WI38 (cell line): ENCODE data around the gene BMAL1.

Experiments
- H3K4me3 ChIP-seq: 2 replicates; pipeline ENCODE4 v1.5.1; 2011; ENCODE audit warnings: low read depth, mild to moderate bottlenecking, control low read depth, low read length
- CTCF ChIP-seq: IDR thresholded peaks from 2 replicates; pipeline ENCODE4 v1.5.1; 2012; ENCODE audit warnings: low read depth, mild to moderate bottlenecking, control low read depth, low read length

The BMAL1 gene

GRCh38 chr11:13291800-13292199 is 14.2 kb downstream of the BMAL1 start:
- TF ChIP-seq CTCF, result no peak
- no peak overlapping the region for H3K4me3 ChIP-seq

GRCh38 chr11:13292970-13293369 is 15.4 kb downstream of the BMAL1 start:
- no peak for TF ChIP-seq CTCF
- H3K4me3 ChIP-seq, result no peak overlapping the region

DNA sequence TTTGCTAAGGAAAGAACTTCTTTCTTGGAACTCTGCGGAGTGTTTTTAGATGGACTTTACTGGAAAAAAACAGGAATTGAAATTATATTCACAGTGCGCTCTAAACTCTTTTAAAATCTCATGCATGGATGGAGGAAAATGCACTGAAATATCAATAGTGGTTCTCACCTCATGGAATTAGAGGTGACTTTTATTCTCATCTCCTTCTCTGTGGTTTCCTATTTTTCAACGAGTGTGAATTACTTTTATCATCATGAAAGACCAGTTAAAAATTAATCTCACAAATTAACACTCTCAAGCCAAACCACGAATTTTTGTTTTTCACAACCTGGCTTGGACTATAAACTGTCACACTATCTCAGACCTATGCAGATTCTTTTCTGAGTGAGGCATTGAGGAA is 16.6 kb downstream of the BMAL1 start:
- no peak overlapping the region for H3K4me3 ChIP-seq
- no peak for TF ChIP-seq CTCF

DNA sequence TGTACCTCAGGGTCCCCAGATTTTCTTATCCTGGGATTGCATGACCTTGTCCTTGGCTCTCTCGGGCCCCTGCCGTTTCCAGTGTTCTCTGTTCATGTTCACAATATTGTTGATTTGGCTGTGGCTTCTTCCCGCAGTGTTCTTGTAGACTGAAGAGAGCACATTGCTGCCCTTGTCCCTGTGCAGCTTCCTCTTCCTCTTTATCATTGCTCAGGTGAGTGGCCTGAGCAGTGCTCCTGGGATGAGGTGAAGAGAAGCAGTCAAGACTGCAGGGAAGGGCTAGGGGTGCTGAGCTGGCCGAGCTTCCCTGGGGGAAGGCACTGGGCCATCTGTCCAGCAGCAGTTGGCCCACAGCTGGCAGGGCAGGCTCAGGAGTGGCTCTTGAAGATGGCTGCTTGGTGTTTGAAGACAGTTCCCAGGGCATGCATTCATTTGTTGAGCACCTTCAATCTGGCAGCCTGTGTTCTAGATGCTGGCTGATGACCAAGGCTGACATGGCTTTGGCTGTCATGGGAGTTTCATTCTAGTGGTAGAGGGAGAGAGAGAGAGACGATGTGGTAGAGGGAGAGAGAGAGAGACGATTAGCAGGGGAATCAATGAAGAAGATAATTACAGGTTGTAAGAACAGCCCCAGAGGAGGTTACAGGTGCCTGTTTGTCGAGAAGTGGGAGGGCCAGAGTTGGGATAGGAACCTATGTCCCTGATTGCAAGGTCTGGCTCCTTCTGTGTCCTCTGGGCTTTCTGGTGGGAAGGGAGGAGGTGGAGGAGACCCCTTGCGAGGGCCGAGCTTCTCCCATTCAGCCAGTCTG is 17.4 kb downstream of the BMAL1 start:
- no peak overlapping the region for H3K4me3 ChIP-seq
- no peak for TF ChIP-seq CTCF

- no peak for TF ChIP-seq CTCF
- no peak overlapping the region for H3K4me3 ChIP-seq
Measured at GRCh38 chr11:13297308-13297916, 19.8 kb downstream of the BMAL1 start.

DNA sequence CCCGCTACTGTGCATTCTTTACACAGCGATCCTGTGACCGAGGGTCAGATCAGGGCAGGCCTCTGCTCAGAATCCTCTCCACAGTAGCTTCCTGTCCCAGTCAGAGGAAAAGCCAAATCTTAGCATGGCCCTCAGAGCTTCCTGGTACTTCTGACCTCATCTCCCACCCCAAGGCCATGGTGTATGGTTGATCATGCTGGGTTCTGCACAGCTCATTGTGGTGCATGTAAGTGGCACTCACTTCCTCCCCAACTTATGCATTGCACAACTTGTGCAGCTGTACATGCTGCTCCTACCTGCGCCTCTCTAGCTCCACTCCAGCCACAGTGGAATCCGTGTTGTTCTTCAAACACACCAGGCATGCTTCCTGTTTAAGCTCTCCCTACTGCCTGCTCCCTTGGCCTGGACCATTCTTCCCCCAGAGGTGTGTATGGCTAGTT is 20.3 kb downstream of the BMAL1 start:
- H3K4me3 ChIP-seq, result no peak overlapping the region
- no peak for TF ChIP-seq CTCF

DNA sequence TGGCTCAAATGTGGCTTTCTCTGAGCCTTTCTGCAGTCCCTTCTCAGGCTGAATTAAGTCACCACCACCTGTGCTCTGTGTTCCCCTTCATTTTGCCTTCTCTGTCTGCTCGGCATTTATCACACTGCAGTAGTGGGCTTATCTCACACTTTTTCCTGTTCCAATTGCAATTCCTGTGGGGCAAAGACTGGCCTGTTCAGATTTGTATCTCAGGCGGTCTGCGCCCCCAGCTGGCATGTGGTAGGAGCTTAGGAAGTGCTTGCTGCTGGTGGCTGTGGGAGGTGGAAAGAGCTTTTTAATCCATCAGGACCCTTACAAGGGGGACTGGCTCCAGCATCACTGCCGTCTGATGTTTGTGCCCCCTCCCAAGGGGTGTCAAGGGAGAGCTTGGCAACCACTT is 21.2 kb downstream of the BMAL1 start:
- no peak for TF ChIP-seq CTCF
- H3K4me3 ChIP-seq, result no peak overlapping the region
